A204.1 (cell line): Measurements from ENCODE around the gene LCOR.
"Not testable (repeated sequence)": the region's sequence is repeated elsewhere in the genome, so short reads cannot be mapped to it uniquely, and the experiment has no call there.

ENCODE experiments used
- FAIRE-seq: peaks from 2 replicates; lab custom pipeline; 2012; peaks lifted over from hg19 to GRCh38; lab: Jason Lieb, UNC

The LCOR gene

GRCh38 chr10:97033841-97034240 is 201.7 kb downstream of the LCOR start:
- not testable (repeated sequence) for FAIRE-seq

GRCh38 chr10:97034301-97034700 is 202.2 kb downstream of the LCOR start:
- no peak for FAIRE-seq

- FAIRE-seq = no peak
These were observed 203.1 kb downstream of the LCOR start for GRCh38 chr10:97034958-97035769.

- peak; percentile 75 for FAIRE-seq
These were observed 205.6 kb downstream of the LCOR start for GRCh38 chr10:97037365-97038361.

GRCh38 chr10:97038688-97039087 is 206.6 kb downstream of the LCOR start:
- FAIRE-seq = no peak

GRCh38 chr10:97039538-97040247 is 207.6 kb downstream of the LCOR start:
- no peak for FAIRE-seq

- no peak for FAIRE-seq
These were observed 208.1 kb downstream of the LCOR start for GRCh38 chr10:97040248-97040584.

- FAIRE-seq = no peak
These were observed 208.6 kb downstream of the LCOR start for GRCh38 chr10:97040706-97041105.

- FAIRE-seq = no peak
These were observed 210.0 kb downstream of the LCOR start for GRCh38 chr10:97042081-97042480.

- FAIRE-seq = no peak
These were observed 210.8 kb downstream of the LCOR start for GRCh38 chr10:97042716-97043562.

GRCh38 chr10:97043563-97043855 is 211.4 kb downstream of the LCOR start:
- FAIRE-seq = no peak
